HG02885 (cell line): ENCODE results near the gene NOX5.

Source experiments
- ATAC-seq: cut with Tn5 transposase; IDR thresholded peaks from one replicate; pipeline ENCODE4 v1.9.1; 2021; ENCODE audit warnings: mild to moderate bottlenecking; ENCODE audit not compliant: unreplicated experiment, poor library complexity

NOX5 gene

DNA sequence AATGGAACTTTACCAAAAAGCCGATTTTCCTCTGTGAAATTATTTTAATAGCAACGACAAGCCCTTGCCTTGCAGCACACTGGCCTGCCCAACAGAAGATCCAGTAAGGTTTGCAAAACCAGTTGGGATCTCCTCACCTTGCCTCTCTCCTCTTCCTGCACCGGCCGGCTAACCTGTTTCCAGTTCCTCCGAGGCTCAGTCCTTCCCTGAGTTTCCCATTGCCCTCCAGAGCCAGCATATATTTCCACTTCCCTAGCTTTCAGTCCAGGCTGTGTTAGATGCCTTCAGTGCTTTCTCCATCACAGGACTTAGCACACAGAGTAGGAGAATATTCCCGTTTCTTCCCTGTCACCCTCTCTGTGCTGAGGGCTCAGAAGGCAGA, 60.3 kb downstream of the NOX5 start:
- ATAC-seq: no peak

GRCh38 chr15:69075440-69075839, 60.9 kb downstream of the NOX5 start:
- ATAC-seq: no peak

DNA sequence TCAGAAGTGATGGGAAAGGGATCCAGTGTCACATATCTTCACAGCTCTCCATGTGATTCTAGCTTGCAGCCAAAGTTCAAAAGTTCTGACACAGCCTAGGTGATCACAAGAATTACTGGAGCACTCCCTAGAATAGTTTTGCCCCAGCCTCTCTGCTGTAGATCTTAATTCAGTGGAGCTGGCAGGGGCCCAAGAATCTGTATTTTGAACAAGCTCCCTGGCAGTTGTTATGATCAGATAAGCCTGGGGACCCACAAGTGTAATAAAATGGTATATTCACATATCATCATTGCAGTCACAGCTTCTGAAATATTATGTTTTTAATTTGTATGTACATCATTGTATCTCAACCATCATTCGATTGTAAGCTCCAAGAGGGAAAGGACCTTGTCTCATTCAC, 62.3 kb downstream of the NOX5 start:
- ATAC-seq: no peak

GRCh38 chr15:69078638-69079037, 64.1 kb downstream of the NOX5 start:
- no peak for ATAC-seq

GRCh38 chr15:69080295-69081248, 66.1 kb downstream of the NOX5 start:
- no peak for ATAC-seq

- no peak for ATAC-seq
Observed at GRCh38 chr15:69081310-69082004, 67.0 kb downstream of the NOX5 start.

DNA sequence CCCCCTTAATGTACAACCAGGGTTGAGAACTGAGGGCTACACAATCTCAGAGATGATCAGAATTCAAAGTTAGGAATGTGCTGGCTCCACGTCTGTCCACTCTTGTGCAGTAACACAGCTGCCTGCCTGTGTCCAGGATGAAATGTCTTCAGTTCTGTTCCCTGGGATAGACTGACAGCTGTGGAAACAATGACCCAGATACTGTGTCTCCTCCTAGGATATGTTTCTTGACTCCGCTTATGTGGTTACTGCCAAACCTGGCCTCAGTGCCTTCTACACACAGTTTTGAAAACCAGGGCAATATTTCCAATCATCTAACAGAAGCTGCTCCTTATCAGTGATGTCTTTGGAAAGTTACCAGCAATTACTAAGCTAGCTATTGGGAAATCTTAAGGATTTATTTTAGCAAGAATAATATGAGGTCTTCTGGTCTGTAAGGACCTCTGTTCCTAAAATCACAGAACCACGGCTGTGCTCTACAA, 67.6 kb downstream of the NOX5 start:
- ATAC-seq: no peak

DNA sequence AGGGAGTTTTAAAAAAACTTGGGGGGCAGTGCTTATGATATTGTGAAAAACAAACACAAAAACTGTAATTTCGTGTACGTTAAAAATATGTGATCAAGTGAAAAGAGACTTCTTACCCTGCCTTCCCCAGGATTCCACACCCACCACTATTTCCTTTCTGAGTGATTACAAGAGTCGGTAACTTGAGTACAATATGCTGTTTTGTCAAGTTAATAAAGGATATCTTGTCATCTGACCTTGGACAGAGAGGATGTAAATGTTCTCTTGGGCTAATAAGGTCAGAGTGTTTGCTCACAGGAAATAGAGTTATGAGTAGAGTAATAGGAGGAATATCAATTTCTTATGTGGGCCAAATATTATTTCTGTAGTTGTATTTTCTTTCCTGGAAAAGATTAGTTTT, 68.1 kb downstream of the NOX5 start:
- ATAC-seq: no peak

- ATAC-seq: no peak
Observed at GRCh38 chr15:69084404-69085030, 70.0 kb downstream of the NOX5 start.

- ATAC-seq: no peak
Observed at GRCh38 chr15:69085325-69086081, 71.0 kb downstream of the NOX5 start.

DNA sequence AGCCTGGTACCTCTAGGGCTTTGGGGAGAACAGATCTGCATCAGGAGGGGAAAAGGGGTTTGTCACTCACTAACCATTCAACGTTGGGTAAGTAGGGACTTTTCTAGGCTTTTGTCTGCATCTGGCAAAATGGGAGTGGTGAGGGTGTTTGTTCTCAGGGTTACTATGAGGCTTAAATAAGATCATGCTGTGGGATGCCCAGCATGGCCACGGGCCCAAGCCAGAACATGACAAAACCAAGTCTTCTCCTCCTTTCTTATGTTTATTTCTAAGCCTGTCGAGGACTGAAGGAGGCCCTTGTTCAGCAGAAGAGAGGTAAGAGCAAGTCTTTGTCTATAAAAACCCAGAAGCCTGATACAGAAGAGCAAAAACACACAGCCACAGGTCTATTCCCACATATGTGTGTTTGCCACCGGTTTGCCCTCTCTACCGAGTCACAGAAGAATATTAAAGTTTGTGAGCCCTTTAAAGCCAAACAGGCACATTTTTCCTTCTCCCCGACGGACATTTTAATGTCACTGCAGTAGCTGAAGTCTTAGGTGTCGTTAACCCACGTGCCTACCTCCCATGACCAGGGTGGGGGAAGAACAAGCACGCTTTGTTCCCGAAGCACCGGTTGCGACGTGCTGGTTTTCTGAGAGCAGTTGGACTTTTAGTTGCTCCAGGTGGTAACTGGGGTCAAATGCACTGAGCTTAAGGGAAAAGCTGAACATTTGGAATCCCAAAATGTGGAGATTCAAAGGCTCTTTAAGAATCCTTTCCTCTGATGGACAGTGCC, 72.1 kb downstream of the NOX5 start:
- no peak for ATAC-seq

- no peak for ATAC-seq
Observed at GRCh38 chr15:69087366-69087976, 73.0 kb downstream of the NOX5 start.

GRCh38 chr15:69088300-69088965, 73.9 kb downstream of the NOX5 start:
- no peak for ATAC-seq

DNA sequence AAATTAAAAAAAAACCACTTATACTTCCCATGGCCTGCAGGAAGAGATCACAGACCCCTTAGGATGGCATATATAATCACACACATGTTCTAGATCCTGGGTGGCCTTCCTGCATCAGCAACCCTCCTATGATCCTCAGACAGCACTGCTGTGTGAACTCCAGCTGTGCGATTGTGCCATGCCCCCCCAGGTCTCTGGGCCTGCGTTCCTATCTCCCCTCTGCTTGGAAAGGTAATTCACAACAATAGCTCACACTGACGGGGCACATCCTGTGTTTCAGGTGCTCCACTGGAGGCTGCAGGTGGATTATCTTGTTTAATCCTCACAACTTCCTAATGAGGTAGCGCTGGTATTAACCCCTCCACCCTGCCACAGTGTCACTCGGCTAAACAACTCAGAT, 74.8 kb downstream of the NOX5 start:
- ATAC-seq: no peak

- ATAC-seq: no peak
Observed at GRCh38 chr15:69090197-69090948, 75.9 kb downstream of the NOX5 start.

GRCh38 chr15:69091654-69092053, 77.2 kb downstream of the NOX5 start:
- no peak for ATAC-seq

DNA sequence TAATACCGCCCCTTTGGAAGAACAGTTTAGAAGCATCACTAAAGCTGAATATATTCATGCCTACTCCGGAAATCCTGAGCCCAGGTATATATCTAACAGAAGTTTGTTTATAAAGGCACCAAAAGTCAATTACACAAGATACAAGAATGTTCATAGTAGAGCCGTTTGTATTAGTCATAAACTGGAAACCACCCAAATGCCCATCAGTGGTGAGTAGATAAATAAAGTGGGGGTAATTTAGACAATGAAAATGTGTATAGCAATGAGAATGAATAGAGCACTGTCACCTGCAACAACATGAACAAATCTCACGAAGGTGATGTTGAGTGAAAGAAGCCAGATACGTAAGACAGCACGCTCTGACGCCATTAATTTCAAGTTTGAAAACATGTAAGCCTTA, 77.7 kb downstream of the NOX5 start:
- no peak for ATAC-seq

DNA sequence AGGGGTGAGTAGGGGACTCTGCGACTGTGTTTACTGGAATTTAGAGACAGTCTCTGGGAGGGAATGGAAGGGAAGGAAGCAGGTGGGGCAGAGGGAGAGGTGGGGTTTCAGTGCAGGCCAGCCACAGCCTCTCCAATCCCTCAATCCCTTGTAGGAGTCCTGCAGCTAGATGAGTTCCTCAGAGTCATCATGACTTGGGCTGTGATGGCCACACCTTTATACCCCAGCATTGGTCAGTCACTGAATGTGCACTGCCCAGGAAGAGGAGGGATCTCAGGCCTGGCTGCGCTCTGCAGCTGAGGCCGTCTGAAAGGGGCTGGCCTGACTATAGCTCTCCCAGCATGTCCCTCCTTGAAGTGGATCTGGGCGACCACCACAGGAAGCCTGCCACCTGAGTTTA, 78.6 kb downstream of the NOX5 start:
- no peak for ATAC-seq
